ENCODE results near the gene ISG15. TPM values are rescaled to one million over a fixed set of nuclear protein-coding genes. Genes with fewer than 3 reads are reported as not detected.

ISG15 gene
- total and polyA plus RNA-seq, 2 of the 13 experiments (the other 11 are each of a cell fraction or from before 2014, with no cell fraction given) = 42.1 to 54.9 TPM

DNA sequence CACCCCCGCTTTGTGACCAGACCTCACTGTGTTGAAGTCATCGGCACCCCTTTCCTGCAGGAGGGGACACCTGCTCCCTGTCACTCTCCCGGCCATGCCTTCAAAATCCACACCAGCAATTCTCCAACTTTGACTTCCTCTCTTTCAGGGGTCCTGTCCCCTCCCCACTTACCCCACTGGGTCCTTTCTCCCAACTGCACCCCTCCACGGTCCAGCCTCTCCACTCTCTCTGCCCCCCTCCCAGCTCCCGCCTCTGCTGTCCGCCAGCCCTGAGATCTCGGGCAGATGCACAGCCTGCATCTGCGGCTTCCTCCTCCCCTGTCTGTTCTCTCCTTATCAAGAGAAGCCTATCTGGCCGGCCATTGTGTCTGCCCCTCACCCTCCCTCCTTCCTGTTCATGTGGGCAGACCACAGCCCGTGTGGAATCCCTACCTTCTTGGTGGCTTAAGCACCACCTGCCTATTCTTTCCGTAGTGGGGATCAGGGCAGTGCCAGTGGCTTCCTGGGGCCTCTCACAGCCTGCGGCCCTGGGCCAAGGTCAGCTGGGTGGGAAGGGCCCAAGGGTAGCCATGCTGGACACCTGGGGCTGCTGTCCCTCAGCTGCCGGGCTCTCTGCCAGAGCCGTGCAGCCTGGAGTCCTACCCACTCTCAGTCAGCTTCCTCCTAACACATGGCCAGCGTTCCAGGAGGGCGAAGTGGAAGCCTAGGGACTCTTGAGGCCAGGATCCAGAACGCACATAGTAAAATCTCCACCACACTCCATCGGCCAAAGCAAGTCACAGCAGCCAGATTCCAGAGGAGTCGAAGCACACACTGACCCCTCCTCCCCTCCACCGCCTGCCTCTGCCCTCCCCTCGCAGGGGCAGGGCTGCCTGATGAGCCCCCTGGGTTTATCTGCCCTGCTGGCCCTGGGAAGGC, 8.3 kb upstream of the ISG15 start (continued):
- TF ChIP-seq AHDC1 (CRISPR knock-in tag; IDR thresholded peaks at IDR 0.05; ENCODE audit: borderline replicate concordance) = no peak
- TF ChIP-seq AGO1 (IDR thresholded peaks at IDR 0.05; ENCODE audit: low read depth, low read length, poor library complexity, severe bottlenecking) = no peak
- TF ChIP-seq ZNF546 (CRISPR knock-in tag; conservative IDR thresholded peaks at IDR 0.05) = 0 out of 2 replicates have a peak, but pooled peaks have one; percentile 25
- TF ChIP-seq ZNF234 (CRISPR knock-in tag; conservative IDR thresholded peaks at IDR 0.05) = no peak
- 0 out of 2 replicates have a peak, but pooled peaks have one; percentile 43 for TF ChIP-seq MXD4 (CRISPR knock-in tag; IDR thresholded peaks at IDR 0.05)
- TF ChIP-seq, protein P1, sequence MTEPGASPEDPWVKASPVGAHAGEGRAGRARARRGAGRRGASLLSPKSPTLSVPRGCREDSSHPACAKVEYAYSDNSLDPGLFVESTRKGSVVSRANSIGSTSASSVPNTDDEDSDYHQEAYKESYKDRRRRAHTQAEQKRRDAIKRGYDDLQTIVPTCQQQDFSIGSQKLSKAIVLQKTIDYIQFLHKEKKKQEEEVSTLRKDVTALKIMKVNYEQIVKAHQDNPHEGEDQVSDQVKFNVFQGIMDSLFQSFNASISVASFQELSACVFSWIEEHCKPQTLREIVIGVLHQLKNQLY (CRISPR knock-in tag; IDR thresholded peaks at IDR 0.05) = no peak
- TF ChIP-seq NFYB (CRISPR knock-in tag; IDR thresholded peaks at IDR 0.05) = no peak
- TF ChIP-seq ZNF713 (CRISPR knock-in tag; IDR thresholded peaks at IDR 0.05) = no peak
- TF ChIP-seq ZIK1 (CRISPR knock-in tag; IDR thresholded peaks at IDR 0.05; ENCODE audit: borderline replicate concordance, low read depth) = no peak
- TF ChIP-seq SP1 (IDR thresholded peaks at IDR 0.05) = no peak
- TF ChIP-seq SP1 (CRISPR knock-in tag; IDR thresholded peaks at IDR 0.05) = no peak
- TF ChIP-seq PTBP1 (IDR thresholded peaks at IDR 0.05; ENCODE audit: low read depth, low read length, poor library complexity, severe bottlenecking) = no peak
- TF ChIP-seq ZNF318 (CRISPR knock-in tag; IDR thresholded peaks at IDR 0.05) = no peak; the same call in 1 of the 2 replicates
- TF ChIP-seq SAP130 (CRISPR knock-in tag; IDR thresholded peaks at IDR 0.05; ENCODE audit: low read depth) = peak; percentile 80

Measured in HepG2 (cell line).